Endothelial cell (in vitro differentiated cells): ENCODE data around the gene ANKRD16. TPM values are rescaled to one million over a fixed set of nuclear protein-coding genes. Genes with fewer than 3 reads are reported as not detected.
"Not testable (repeated sequence)": the region's sequence is repeated elsewhere in the genome, so short reads cannot be mapped to it uniquely, and the experiment has no call there.

Source experiments
- DNase-seq: peaks from one replicate; pipeline ENCODE4 v3.0.0; 2021; ENCODE audit warnings: low spot score
- H3K27ac Mint-ChIP-seq: one replicate; pipeline ENCODE4 v1.8.0; 2021; ENCODE audit warnings: mixed read lengths, inconsistent platforms; ENCODE audit not compliant: unreplicated experiment
- H3K27me3 Mint-ChIP-seq: one replicate; pipeline ENCODE4 v1.8.0; 2021; ENCODE audit warnings: mild to moderate bottlenecking, moderate library complexity, mixed read lengths, inconsistent platforms; ENCODE audit not compliant: unreplicated experiment
- H3K36me3 Mint-ChIP-seq: one replicate; pipeline ENCODE4 v1.8.0; 2021; ENCODE audit warnings: mild to moderate bottlenecking, low read depth, mixed read lengths, inconsistent platforms; ENCODE audit not compliant: unreplicated experiment
- H3K4me1 Mint-ChIP-seq: one replicate; pipeline ENCODE4 v1.8.0; 2021; ENCODE audit warnings: mild to moderate bottlenecking, mixed read lengths, inconsistent platforms; ENCODE audit not compliant: unreplicated experiment
- H3K4me3 Mint-ChIP-seq: one replicate; pipeline ENCODE4 v1.8.0; 2021; ENCODE audit warnings: mild to moderate bottlenecking, mixed read lengths, inconsistent platforms; ENCODE audit not compliant: unreplicated experiment
- H3K9me3 Mint-ChIP-seq: one replicate; pipeline ENCODE4 v1.8.0; 2021; ENCODE audit warnings: mixed read lengths, inconsistent platforms; ENCODE audit not compliant: unreplicated experiment
- CTCF ChIP-seq: fragments of 200-600 bp; sonication (generic); IDR thresholded peaks from one replicate; pipeline ENCODE4 v1.5.0; 2021; ENCODE audit warnings: antibody characterized with exemption; ENCODE audit not compliant: unreplicated experiment
- total RNA-seq: library from RNA; stranded (reverse); fragmentation: NEBNext Ultra II Directional; extraction: Animal tissue kit (Norgen Biotek cat#: 25700); gene quantifications from one replicate; pipeline ENCODE4 v1.2.1, GENCODE V29; 2021; ENCODE audit not compliant: unreplicated experiment

The ANKRD16 gene
- total RNA-seq, 1 donor from 2014 or later: 6.6 TPM

DNA sequence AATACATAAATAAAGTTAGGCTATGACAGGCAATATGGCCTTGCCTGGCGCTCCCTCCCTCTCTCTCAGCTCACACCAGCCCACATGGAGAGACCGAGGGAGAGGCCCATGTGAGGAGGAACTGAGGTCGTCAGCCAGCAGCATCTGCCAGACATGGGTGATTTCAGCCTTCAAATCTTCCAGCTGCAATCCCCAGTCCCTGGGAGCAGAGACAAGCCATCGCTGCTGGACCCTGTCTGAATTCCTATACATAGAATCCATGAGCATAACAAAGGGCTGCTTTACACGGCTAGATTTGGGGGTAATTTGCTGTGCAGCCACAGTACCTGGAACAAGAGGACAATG is 35.6 kb downstream of the ANKRD16 start:
- Mint-ChIP-seq H3K36me3 (peaks cover 4% of the 10 kb centered on the region), H3K27me3 (no peaks in the 10 kb centered on the region), H3K4me3 (no peak overlapping the region), H3K4me1 (peaks cover 3% of the 10 kb centered on the region), H3K27ac (no peak overlapping the region), H3K9me3 (no peaks in the 10 kb centered on the region)
- DNase-seq: no peak
- TF ChIP-seq CTCF: no peak

DNA sequence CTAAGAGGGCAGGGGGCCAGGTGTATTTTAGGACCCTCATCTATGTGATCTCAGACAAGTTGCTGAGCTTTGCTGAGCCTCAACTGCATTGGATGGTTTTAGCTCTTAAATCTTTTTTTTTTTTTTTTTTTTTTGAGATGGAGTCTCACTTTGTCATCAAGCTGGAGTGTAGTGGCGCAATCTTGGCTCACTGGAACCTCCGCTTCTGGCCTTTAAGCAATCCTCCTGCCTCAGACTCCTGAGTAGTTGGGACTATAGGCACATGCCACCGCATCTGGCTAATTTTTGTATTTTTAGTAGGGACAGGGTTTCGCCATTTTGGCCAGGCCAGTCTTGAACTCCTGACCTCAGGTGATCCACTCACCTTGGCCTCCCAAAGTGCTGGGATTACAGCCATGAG is 43.0 kb downstream of the ANKRD16 start:
- H3K4me1 Mint-ChIP-seq, H3K4me3 Mint-ChIP-seq, DNase-seq, H3K27ac Mint-ChIP-seq, H3K36me3 Mint-ChIP-seq, H3K9me3 Mint-ChIP-seq, H3K27me3 Mint-ChIP-seq: not testable (repeated sequence)

DNA sequence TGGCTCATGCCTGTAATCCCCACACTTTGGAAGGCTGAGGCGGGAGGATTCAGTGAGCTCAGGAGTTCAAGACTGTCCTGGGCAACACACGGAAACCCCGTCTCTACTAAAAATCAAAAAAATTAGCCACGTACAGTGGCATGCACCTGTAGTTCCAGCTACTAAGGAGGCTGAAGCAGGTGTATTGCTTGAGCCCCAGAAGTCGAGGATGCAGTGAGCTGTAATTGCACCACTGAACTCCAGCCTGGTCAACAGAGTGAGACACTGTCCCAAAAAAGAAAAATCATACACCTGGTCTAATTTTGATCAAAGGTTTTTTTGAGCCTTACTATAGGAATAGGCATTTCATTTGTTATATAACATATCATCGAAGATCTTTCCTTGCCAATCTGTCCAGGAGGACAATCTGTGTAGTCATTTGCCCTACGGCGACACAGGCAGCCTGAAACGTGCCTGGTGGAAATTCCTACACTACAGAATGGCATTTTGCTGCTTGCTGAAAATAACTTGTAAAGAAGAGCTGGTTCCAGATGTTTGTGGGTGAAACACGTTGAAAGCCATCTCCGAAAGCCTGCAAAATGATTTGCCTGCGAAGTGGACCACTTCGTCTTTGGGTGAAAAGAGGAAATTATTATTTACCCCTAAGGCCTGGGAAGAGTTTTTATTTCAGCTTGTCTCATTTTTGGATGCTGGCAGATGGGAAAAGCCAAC is 45.2 kb downstream of the ANKRD16 start:
- no peak overlapping the region for H3K27ac Mint-ChIP-seq
- H3K4me3 Mint-ChIP-seq: no peak overlapping the region
- TF ChIP-seq CTCF: no peak
- H3K36me3 Mint-ChIP-seq: no peaks in the 10 kb centered on the region
- H3K27me3 Mint-ChIP-seq: no peaks in the 10 kb centered on the region
- H3K9me3 Mint-ChIP-seq: no peaks in the 10 kb centered on the region
- H3K4me1 Mint-ChIP-seq: peaks cover 6% of the 10 kb centered on the region
- no peak for DNase-seq

DNA sequence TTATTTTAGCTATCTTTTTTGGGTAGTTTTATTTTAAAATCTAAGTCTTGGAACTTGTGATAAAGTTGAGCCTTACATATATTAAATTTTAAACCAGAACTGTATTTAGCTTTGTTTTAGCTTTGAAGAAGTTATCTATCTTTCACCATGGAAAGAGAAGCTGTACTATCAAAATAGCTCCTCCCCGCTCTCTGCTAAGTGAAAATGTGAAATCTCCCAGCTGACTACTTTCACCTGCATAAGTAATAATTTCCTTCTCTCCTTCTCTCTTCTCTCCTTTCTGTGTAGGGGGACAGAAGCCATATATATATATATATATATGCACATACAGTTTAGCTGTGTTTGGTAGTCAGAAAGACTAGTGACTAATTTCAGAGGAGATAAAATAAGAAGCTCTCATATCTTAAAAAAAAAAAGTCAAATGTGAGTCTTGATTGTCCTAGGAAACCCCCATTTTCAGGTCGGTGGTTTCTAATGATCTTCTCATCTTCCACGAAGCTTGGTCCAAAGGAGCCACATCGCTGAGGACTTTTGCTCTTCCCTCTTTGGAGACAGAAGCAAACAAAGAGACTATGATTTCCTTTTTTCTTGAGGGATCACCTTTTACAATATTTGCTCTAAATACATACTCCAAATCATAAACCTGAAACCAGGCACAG is 45.9 kb downstream of the ANKRD16 start:
- H3K27me3 Mint-ChIP-seq: no peaks in the 10 kb centered on the region
- H3K9me3 Mint-ChIP-seq: no peaks in the 10 kb centered on the region
- no peak overlapping the region for H3K4me3 Mint-ChIP-seq
- TF ChIP-seq CTCF: no peak
- H3K4me1 Mint-ChIP-seq: peaks cover 6% of the 10 kb centered on the region
- no peaks in the 10 kb centered on the region for H3K36me3 Mint-ChIP-seq
- DNase-seq: no peak
- no peak overlapping the region for H3K27ac Mint-ChIP-seq

GRCh38 chr10:5841965-5842364 is 47.7 kb downstream of the ANKRD16 start:
- no peak for TF ChIP-seq CTCF
- Mint-ChIP-seq H3K4me1 (peaks cover 6% of the 10 kb centered on the region), H3K4me3 (no peak overlapping the region), H3K27ac (no peak overlapping the region), H3K27me3 (no peaks in the 10 kb centered on the region), H3K36me3 (no peaks in the 10 kb centered on the region), H3K9me3 (no peaks in the 10 kb centered on the region)
- DNase-seq: no peak
